HG03045 (cell line): ENCODE measurements around the gene MRPL52.
"Not testable (repeated sequence)": the region's sequence is repeated elsewhere in the genome, so short reads cannot be mapped to it uniquely, and the experiment has no call there.

Experiments used
- ATAC-seq: cut with Tn5 transposase; IDR thresholded peaks from one replicate; pipeline ENCODE4 v1.9.1; 2021; ENCODE audit warnings: mild to moderate bottlenecking, moderate library complexity; ENCODE audit not compliant: unreplicated experiment

MRPL52 gene

GRCh38 chr14:22837750-22838538, 8.3 kb downstream of the MRPL52 start:
- no peak for ATAC-seq

DNA sequence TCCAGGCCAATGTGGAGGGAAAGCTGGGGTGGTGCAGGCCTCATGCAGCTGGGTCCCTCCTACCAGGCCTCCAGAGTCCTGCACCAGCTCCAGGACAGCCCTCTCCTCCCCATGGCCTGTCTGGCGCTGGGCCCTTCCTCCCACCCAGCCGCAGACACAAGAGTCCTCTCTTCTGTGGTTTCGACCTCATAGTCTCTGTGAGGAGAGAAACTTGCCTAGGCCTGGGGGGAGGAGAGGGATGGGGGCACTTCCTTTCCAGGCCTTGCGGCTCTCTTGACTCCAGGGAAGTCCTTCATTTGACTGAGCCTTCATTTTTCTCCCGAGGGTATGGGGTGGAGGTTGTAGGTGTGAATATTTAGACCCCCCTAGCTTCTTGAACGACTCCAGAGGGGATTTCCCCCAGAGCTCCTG, 8.9 kb downstream of the MRPL52 start:
- ATAC-seq = no peak

GRCh38 chr14:22839159-22839779, 9.6 kb downstream of the MRPL52 start:
- ATAC-seq = no peak

- no peak for ATAC-seq
Observed at GRCh38 chr14:22841311-22841710, 11.6 kb downstream of the MRPL52 start.

- ATAC-seq = no peak
Observed at GRCh38 chr14:22841769-22842168, 12.1 kb downstream of the MRPL52 start.

GRCh38 chr14:22842211-22843122, 12.8 kb downstream of the MRPL52 start:
- no peak for ATAC-seq

- no peak for ATAC-seq
Observed at GRCh38 chr14:22843123-22843925, 13.6 kb downstream of the MRPL52 start.

GRCh38 chr14:22844221-22845102, 14.8 kb downstream of the MRPL52 start:
- ATAC-seq = no peak

GRCh38 chr14:22845103-22845394, 15.4 kb downstream of the MRPL52 start:
- no peak for ATAC-seq

- ATAC-seq = no peak
Observed at GRCh38 chr14:22845821-22846625, 16.3 kb downstream of the MRPL52 start.

DNA sequence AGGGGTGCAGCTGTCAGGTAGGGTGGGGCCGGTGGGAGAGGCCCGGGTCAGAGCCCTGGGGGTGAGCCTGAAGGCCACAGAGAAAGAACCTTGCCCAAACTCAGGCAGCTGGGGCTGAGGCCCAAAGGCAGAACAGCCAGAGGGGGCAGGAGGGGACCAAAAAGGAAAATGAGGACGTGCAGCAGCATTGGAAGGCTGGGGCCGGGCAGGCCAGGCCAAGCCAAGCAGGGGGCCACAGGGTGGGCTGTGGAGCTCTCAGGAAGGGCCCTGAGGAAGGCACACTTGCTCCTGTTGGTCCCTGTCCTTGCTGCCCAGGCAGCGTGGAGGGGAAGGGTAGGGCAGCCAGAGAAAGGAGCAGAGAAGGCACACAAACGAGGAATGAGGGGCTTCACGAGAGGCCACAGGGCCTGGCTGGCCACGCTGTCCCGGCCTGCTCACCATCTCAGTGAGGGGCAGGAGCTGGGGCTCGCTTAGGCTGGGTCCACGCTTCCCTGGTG, 17.2 kb downstream of the MRPL52 start:
- no peak for ATAC-seq

GRCh38 chr14:22847661-22848341, 18.1 kb downstream of the MRPL52 start:
- ATAC-seq = no peak

- no peak for ATAC-seq
Observed at GRCh38 chr14:22848351-22849164, 18.9 kb downstream of the MRPL52 start.

GRCh38 chr14:22849212-22849819, 19.6 kb downstream of the MRPL52 start:
- no peak for ATAC-seq

GRCh38 chr14:22850944-22851764, 21.5 kb downstream of the MRPL52 start:
- ATAC-seq = no peak

GRCh38 chr14:22852178-22852577, 22.5 kb downstream of the MRPL52 start:
- not testable (repeated sequence) for ATAC-seq
